NT2/D1 (cell line): ENCODE data around the gene FRMD4B.

Experiments used
- SUZ12 ChIP-seq: IDR thresholded peaks from 2 replicates; pipeline ENCODE4 v1.6.1; 2011; ENCODE audit not compliant: insufficient read length, insufficient read depth; ENCODE audit errors: extremely low read depth
- YY1 ChIP-seq: IDR thresholded peaks from 2 replicates; pipeline ENCODE4 v1.6.1; 2011; ENCODE audit not compliant: insufficient read length, insufficient read depth

GRCh38 chr3:69296995-69297394, 88.9 kb downstream of the FRMD4B start:
- TF ChIP-seq YY1 (no peak), SUZ12 (no peak)
